Fibroblast of the aortic adventitia (primary cell): ENCODE measurements around the gene SLC38A2. TPM values are rescaled to one million over a fixed set of nuclear protein-coding genes. Genes with fewer than 3 reads are reported as not detected.

Experiments used
- DNase-seq: peaks from one replicate; pipeline ENCODE4 v3.0.0-alpha.2; 2010; ENCODE audit warnings: low read depth
- H3K4me3 ChIP-seq: 2 replicates; pipeline ENCODE4 v1.5.1; 2011; ENCODE audit warnings: low read depth, mild to moderate bottlenecking, control low read depth, low read length, moderate library complexity
- CTCF ChIP-seq: IDR thresholded peaks from 2 replicates; pipeline ENCODE4 v1.5.1; 2011; ENCODE audit warnings: mild to moderate bottlenecking, low read length, control low read depth, inconsistent platforms; ENCODE audit not compliant: insufficient read depth
- total RNA-seq: library from RNA; depleted of rRNA; stranded (reverse); fragments of >200 nt; gene quantifications from 2 replicates; pipeline ENCODE4 v1.2.3, GENCODE V29; 2012; ENCODE audit warnings: low replicate concordance

Gene SLC38A2
- total RNA-seq = 1,199 and 1,239 TPM in 2 replicates

- H3K4me3 ChIP-seq = peak within 1 kb of the TSS; percentile 96
- peak; percentile 92 for DNase-seq
- no peak for TF ChIP-seq CTCF
Observed at GRCh38 chr12:46372544-46373300, at the start of gene SLC38A2. Gene SLC38A2 (minus strand): TSS chr12:46372773. CDS start chr12:46371293, 1,480 bp downstream.

- H3K4me3 ChIP-seq = no peak overlapping the region
- TF ChIP-seq CTCF = no peak
- no peak for DNase-seq
Observed at GRCh38 chr12:46419675-46420074, 47.1 kb upstream of the SLC38A2 start.

GRCh38 chr12:46415552-46415951, 43.0 kb upstream of the SLC38A2 start:
- no peak overlapping the region for H3K4me3 ChIP-seq
- peak; percentile 28 for DNase-seq
- no peak for TF ChIP-seq CTCF

- DNase-seq = no peak
- no peak for TF ChIP-seq CTCF
- no peak overlapping the region for H3K4me3 ChIP-seq
Observed at GRCh38 chr12:46414591-46415268, 42.2 kb upstream of the SLC38A2 start.

- no peak overlapping the region for H3K4me3 ChIP-seq
- no peak for DNase-seq
- TF ChIP-seq CTCF = no peak
Observed at GRCh38 chr12:46413368-46413767, 40.8 kb upstream of the SLC38A2 start.

GRCh38 chr12:46412857-46413256, 40.3 kb upstream of the SLC38A2 start:
- TF ChIP-seq CTCF = no peak
- H3K4me3 ChIP-seq = no peak overlapping the region
- no peak for DNase-seq
